Neural cell (in vitro differentiated cells): ENCODE measurements around the gene SLC35A4. TPM values are rescaled to one million over a fixed set of nuclear protein-coding genes. Genes with fewer than 3 reads are reported as not detected.
"Not testable (repeated sequence)": the region's sequence is repeated elsewhere in the genome, so short reads cannot be mapped to it uniquely, and the experiment has no call there.

Experiments used
- H2AFZ ChIP-seq: fragments of 200-600, 300-800 bp; sonication (generic), shearing (Covaris generic); 2 replicates; pipeline ENCODE4 v1.6.0; 2014; ENCODE audit warnings: low read depth, mild to moderate bottlenecking, antibody characterized with exemption, low read length, moderate library complexity
- H3F3A ChIP-seq: fragments of 200-600 bp; shearing (Covaris generic); 2 replicates; pipeline ENCODE4 v1.6.1; 2016; ENCODE audit warnings: mild to moderate bottlenecking, moderate library complexity, mixed read lengths, antibody characterized with exemption, low read length; ENCODE audit not compliant: insufficient read depth, poor library complexity, severe bottlenecking
- H3K27ac ChIP-seq: fragments of 200-600, 300-800 bp; sonication (generic), shearing (Covaris generic); 2 replicates; pipeline ENCODE4 v1.5.1; 2014; ENCODE audit warnings: mild to moderate bottlenecking, low read length, moderate library complexity
- H3K27me3 ChIP-seq: fragments of 300-800, 200-600 bp; sonication (generic), shearing (Covaris generic); 2 replicates; pipeline ENCODE4 v1.6.0; 2014; ENCODE audit warnings: mild to moderate bottlenecking, low read depth, low read length, moderate library complexity; ENCODE audit not compliant: insufficient read depth
- H3K36me3 ChIP-seq: fragments of 300-800, 200-600 bp; sonication (generic), shearing (Covaris generic); 2 replicates; pipeline ENCODE4 v1.5.1; 2014; ENCODE audit warnings: mild to moderate bottlenecking, antibody characterized with exemption, low read length, moderate library complexity; ENCODE audit not compliant: insufficient read depth
- H3K4me2 ChIP-seq: fragments of 300-800, 200-600 bp; sonication (generic), shearing (Covaris generic); 2 replicates; pipeline ENCODE4 v1.6.0; 2014; ENCODE audit warnings: mild to moderate bottlenecking, low read length
- H3K4me3 ChIP-seq: fragments of 300-800, 200-600 bp; sonication (generic), shearing (Covaris generic); 2 replicates; pipeline ENCODE4 v1.5.1; 2014; ENCODE audit warnings: mild to moderate bottlenecking, low read length, moderate library complexity
- H3K79me2 ChIP-seq: fragments of 200-600 bp; shearing (Covaris generic); replicated peaks from 2 replicates; pipeline ENCODE4 v1.6.0; 2014; ENCODE audit warnings: mild to moderate bottlenecking, low read length, moderate library complexity; ENCODE audit not compliant: insufficient read depth
- H3K9ac ChIP-seq: fragments of 300-800, 200-600 bp; sonication (generic), shearing (Covaris generic); 2 replicates; pipeline ENCODE4 v1.6.1; 2016; ENCODE audit warnings: mild to moderate bottlenecking, low read length, mixed read lengths
- H3K9me2 ChIP-seq: fragments of 200-600 bp; shearing (Covaris generic); 2 replicates; pipeline ENCODE4 v1.6.1; 2016; ENCODE audit warnings: mild to moderate bottlenecking, low read length, mixed read lengths; ENCODE audit not compliant: insufficient read depth
- H3K9me3 ChIP-seq: fragments of 200-600, 300-800 bp; sonication (generic), shearing (Covaris generic); 2 replicates; pipeline ENCODE4 v1.6.1; 2016; ENCODE audit warnings: mild to moderate bottlenecking, mixed run types, low read length, moderate library complexity, mixed read lengths
- H4K20me1 ChIP-seq: fragments of 200-600 bp; shearing (Covaris generic); 2 replicates; pipeline ENCODE4 v1.6.1; 2016; ENCODE audit warnings: mild to moderate bottlenecking, mixed run types; ENCODE audit not compliant: insufficient read depth
- EP300 ChIP-seq: fragments of 450-650 bp; conservative IDR thresholded peaks from 2 replicates; pipeline ENCODE4 v1.6.1; 2014; ENCODE audit warnings: antibody characterized with exemption, mild to moderate bottlenecking, moderate library complexity; ENCODE audit not compliant: poor library complexity, severe bottlenecking
- EZH2 ChIP-seq: fragments of 200-600, 300-800 bp; shearing (Covaris generic), sonication (generic); IDR thresholded peaks from 2 replicates; pipeline ENCODE4 v1.6.1; 2014; ENCODE audit warnings: antibody characterized with exemption, low read length, borderline replicate concordance, mild to moderate bottlenecking; ENCODE audit not compliant: insufficient read depth, poor library complexity, severe bottlenecking
- MXI1 ChIP-seq: fragments of 450-650 bp; conservative IDR thresholded peaks from 2 replicates; pipeline ENCODE4 v1.6.1; 2014; ENCODE audit warnings: antibody characterized with exemption, mild to moderate bottlenecking; ENCODE audit not compliant: poor library complexity, severe bottlenecking
- POLR2AphosphoS5 ChIP-seq: IDR thresholded peaks from 2 replicates; pipeline ENCODE4 v1.6.1; 2012
- RAD21 ChIP-seq: fragments of 450-650 bp; conservative IDR thresholded peaks from 2 replicates; pipeline ENCODE4 v1.6.1; 2014; ENCODE audit warnings: antibody characterized with exemption, mild to moderate bottlenecking, moderate library complexity
- REST ChIP-seq: IDR thresholded peaks from 2 replicates; pipeline ENCODE4 v1.6.1; 2012; ENCODE audit warnings: borderline replicate concordance
- SMC3 ChIP-seq: fragments of 450-650 bp; conservative IDR thresholded peaks from 2 replicates; pipeline ENCODE4 v1.6.1; 2014; ENCODE audit warnings: antibody characterized with exemption, mild to moderate bottlenecking, moderate library complexity; ENCODE audit not compliant: poor library complexity
- TAF1 ChIP-seq: IDR thresholded peaks from 2 replicates; pipeline ENCODE4 v1.6.1; 2012; ENCODE audit warnings: low read depth
- polyA plus RNA-seq: library from polyadenylated mRNA; depleted of rRNA; stranded (reverse); fragments of >200 nt; gene quantifications from 2 replicates; pipeline ENCODE4 v1.2.3, GENCODE V29; 2014
- TF ChIP-seq, protein P1 (sequence below): fragments of 450-650 bp; IDR thresholded peaks from 2 replicates; pipeline ENCODE4 v1.5.1; 2014; ENCODE audit warnings: antibody characterized with exemption, mild to moderate bottlenecking, moderate library complexity; ENCODE audit not compliant: poor library complexity, severe bottlenecking

Gene SLC35A4
- polyA plus RNA-seq, 1 donor from 2014 or later = 8.1 TPM

DNA sequence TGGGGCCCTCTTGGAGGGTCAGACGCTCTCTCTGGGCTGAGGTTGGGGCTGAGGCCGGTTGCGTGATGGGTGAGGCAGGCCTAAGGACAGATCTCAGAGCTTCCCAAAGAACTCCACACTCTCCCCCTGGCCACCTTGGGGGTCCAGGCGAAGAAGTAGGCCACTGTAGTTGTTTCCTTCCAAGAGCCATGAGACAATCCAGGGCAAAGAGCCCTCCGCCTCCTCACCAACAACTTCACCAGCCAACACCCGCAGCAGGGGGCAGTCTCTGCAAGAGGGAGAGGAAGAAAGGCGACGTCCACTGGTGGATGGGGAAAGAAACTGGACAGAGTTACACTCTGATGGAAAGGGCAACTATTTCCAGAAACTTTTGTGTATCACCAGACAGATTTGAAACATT lies 10.7 kb downstream of the SLC35A4 start:
- no peaks in the 10 kb centered on the region for H3K9me3 ChIP-seq
- no peaks in the 10 kb centered on the region for H3F3A ChIP-seq
- no peak overlapping the region for H3K4me2 ChIP-seq
- no peaks in the 10 kb centered on the region for H3K9me2 ChIP-seq
- no peaks in the 10 kb centered on the region for H3K27me3 ChIP-seq
- H3K4me3 ChIP-seq = no peak overlapping the region
- no peaks in the 10 kb centered on the region for H3K36me3 ChIP-seq
- no peak overlapping the region for H2AFZ ChIP-seq
- no peaks in the 10 kb centered on the region for H3K79me2 ChIP-seq
- no peak overlapping the region for H3K27ac ChIP-seq
- H4K20me1 ChIP-seq = no peaks in the 10 kb centered on the region
- TF ChIP-seq SMC3 = no peak
- no peak for TF ChIP-seq MXI1
- TF ChIP-seq, protein P1, sequence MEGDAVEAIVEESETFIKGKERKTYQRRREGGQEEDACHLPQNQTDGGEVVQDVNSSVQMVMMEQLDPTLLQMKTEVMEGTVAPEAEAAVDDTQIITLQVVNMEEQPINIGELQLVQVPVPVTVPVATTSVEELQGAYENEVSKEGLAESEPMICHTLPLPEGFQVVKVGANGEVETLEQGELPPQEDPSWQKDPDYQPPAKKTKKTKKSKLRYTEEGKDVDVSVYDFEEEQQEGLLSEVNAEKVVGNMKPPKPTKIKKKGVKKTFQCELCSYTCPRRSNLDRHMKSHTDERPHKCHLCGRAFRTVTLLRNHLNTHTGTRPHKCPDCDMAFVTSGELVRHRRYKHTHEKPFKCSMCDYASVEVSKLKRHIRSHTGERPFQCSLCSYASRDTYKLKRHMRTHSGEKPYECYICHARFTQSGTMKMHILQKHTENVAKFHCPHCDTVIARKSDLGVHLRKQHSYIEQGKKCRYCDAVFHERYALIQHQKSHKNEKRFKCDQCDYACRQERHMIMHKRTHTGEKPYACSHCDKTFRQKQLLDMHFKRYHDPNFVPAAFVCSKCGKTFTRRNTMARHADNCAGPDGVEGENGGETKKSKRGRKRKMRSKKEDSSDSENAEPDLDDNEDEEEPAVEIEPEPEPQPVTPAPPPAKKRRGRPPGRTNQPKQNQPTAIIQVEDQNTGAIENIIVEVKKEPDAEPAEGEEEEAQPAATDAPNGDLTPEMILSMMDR = no peak
- no peak for TF ChIP-seq TAF1
- TF ChIP-seq POLR2AphosphoS5 = no peak
- no peak for TF ChIP-seq REST
- no peak for TF ChIP-seq RAD21
- TF ChIP-seq EZH2 = no peak
- no peak for TF ChIP-seq EP300
- H3K9ac ChIP-seq = no peak overlapping the region

- Histone ChIP-seq H4K20me1 (no peaks in the 10 kb centered on the region), H3F3A (no peaks in the 10 kb centered on the region), H3K36me3 (no peaks in the 10 kb centered on the region), H3K9ac (no peak overlapping the region), H3K9me2 (no peaks in the 10 kb centered on the region), H2AFZ (no peak overlapping the region), H3K4me3 (no peak overlapping the region), H3K4me2 (no peak overlapping the region), H3K27ac (no peak overlapping the region), H3K9me3 (no peaks in the 10 kb centered on the region), H3K27me3 (no peaks in the 10 kb centered on the region), H3K79me2 (no peaks in the 10 kb centered on the region)
- TF ChIP-seq, protein P1 = no peak
- TF ChIP-seq REST (no peak), EP300 (no peak)
Observed at GRCh38 chr5:140576776-140577201, 12.2 kb downstream of the SLC35A4 start.

DNA sequence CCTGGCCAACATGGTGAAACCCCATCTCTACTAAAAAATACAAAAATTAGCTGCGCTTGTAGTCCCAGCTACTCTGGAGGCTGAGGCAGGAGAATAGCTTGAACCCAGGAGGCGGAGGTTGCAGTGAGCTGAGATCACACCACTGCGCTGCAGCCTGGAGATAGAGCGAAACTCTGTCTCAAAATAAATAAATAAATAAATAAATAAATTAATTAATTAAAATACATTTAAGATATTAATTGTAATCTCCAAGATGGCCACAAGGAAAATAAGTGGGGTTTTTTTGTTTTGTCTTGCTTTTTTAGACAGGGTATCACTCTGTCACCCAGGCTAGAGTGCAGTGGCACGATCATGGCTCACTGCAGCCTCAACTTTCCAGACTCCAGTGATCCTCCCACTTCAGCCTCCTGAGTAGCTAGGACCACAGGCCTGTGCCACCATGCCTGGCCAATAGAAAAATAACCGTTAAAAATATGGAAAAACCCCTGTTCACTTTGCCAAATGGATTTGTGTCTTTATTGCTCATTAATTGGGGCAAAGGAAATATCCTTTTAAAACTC lies 14.6 kb downstream of the SLC35A4 start:
- H3K27me3 ChIP-seq, H3K36me3 ChIP-seq, H3K27ac ChIP-seq, H3K4me3 ChIP-seq, H3K79me2 ChIP-seq, H3K9ac ChIP-seq, H2AFZ ChIP-seq, H3F3A ChIP-seq, H3K4me2 ChIP-seq, H4K20me1 ChIP-seq, H3K9me3 ChIP-seq, H3K9me2 ChIP-seq: not testable (repeated sequence)
